ENCODE results near the gene PAXX.

Gene PAXX

DNA sequence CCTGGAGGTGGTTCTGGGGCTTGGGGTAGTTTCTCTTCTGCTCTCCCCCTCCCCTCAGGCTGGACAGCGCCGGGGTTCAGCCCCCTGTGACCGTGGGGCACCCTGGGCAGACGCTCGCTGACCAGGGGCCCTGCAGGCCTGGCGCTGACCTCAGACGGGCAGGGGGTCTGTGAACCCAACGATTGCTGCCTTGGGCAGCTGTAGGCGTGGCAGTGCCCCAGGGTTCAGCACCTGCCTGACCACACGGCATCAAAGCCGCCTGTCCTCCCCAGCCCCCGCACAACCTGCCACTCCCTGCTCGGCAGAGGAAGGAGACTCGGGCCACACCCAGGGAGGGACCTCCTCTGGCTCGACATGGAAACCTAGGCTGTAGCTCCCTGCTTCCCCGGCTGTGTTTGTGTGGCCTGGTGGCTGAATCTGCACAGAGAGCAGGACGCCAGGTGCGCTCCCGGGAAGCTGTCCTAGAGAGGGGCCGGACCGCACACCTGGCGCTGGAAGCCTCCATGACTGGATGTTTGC, 28.0 kb upstream of the PAXX start:
- in situ Hi-C loops (cut with HindIII; ENCODE audit: low sequenced_read_pairs) = no loop called here

DNA sequence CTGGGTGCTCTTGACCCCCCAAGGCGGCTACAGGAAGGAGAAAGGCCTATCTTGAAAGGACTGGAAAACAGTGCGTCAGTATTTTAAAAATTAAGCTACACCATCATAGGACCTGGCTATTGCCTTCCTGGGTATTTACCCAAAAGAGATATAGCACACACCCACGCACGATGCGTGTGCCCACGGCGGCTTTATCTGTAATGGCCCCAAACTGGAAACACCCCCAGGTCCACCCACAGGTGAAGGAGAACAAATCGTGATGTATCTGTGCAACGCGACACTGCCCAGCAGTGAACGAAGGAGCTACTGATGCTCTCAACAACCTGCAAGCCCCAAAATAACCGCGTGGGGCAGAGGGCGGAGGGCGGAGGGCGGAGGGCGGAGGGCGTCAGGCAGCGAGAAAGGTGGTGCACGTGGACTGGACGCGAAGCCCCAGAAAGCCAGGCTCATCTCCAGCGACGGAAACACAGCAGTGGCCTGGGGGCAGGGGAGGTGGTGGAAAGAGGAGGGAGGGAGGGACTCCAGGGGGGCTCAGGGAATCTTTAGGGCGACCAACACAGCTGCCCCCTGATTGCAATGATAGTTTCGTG, 27.3 kb upstream of the PAXX start:
- in situ Hi-C loops (cut with HindIII; ENCODE audit: low sequenced_read_pairs) = no loop called here

DNA sequence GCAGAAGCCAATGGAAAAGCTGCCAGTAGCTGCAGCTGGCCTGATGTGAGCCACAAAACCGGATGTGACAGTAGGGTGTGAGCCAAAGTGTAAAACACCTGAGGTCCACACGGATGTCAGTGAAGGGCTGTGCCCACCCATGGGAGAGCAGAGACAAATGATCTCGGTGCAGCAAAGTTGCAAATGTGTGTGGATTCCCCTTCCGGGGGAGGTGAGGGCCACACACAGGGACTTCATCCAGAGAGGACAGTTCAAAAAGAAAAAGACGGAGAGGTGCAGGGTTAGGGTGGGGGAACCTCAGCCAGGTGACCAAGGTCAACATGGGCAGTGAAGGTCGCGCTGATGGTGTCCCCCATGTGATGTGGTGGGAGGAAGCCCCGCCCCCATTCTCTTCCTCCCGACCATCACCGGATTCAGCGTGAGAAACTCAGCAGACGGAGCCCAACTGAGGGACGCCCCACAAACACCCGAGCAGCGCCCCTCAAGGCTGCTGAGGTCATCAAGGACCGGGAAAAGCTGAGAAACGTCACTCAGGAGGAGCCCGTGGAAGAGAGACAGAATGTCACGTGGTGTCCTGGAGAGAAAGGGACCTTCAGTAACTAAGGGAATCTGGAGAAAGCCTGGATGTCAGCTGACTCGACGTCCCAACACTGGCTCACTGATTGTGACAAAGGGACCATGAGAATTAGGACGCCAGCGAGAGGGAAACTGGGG, 26.3 kb upstream of the PAXX start:
- in situ Hi-C loops (cut with HindIII; ENCODE audit: low sequenced_read_pairs) = no loop called here

DNA sequence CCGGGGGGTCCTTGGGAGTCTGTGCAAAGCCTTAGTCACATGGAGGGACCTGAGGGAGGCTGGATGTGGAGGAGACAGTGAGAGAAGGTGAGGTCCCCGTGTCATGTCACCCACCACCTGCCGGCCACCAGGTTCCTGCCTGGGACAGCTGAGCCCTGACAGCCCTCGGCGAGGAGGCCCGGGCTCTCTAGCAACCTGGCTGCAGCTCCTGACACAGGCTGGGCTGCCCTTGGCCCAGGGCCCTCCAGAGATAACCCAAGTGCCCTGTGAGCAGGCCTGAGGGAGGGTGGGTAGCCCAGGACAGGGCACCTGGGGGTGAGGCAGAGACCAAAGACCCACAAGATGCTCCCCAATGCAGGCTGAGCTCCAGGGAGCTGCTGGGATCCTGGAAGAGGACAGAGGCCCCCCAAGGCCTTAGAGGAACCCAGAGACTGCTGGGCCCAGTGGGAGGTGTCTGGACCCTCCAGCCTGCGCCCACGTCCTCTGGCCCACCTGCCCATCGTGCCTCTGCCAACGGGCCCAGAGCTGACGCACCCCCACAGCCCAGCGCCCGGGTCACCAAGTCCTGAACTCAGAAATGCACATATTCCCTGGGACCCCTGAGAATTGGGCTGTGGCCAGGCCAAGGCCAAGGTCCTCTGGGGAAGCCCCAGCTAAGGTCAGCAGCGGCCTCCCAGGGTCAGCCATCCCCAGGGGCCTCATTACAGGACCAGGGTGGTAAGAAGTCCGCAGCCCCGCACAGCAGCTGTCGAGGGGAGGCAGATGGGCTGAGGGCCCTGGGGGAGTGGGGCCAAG, 23.7 kb upstream of the PAXX start:
- in situ Hi-C loops (cut with HindIII; ENCODE audit: low sequenced_read_pairs) = no loop called here

DNA sequence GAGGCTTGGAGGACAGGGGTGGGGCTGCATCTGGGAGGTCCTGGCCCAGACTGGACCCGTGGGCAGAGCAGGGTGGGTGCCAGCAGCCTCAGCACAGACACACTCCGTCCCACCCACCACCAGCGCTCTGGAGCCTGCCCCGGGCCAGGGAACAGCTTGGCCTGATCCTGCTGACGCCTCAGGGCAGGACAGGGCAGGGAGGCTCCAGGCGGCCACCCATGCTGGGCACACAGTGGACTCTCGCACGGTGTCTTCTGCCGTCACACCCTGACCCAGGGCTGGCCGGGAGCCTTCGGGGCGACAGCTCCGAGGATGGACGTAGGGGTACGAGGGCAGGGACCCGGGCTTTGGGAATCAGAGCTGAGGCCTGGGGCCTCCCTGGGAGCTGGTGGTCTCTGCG, 23.1 kb upstream of the PAXX start:
- in situ Hi-C loops (cut with HindIII; ENCODE audit: low sequenced_read_pairs) = no loop called here

DNA sequence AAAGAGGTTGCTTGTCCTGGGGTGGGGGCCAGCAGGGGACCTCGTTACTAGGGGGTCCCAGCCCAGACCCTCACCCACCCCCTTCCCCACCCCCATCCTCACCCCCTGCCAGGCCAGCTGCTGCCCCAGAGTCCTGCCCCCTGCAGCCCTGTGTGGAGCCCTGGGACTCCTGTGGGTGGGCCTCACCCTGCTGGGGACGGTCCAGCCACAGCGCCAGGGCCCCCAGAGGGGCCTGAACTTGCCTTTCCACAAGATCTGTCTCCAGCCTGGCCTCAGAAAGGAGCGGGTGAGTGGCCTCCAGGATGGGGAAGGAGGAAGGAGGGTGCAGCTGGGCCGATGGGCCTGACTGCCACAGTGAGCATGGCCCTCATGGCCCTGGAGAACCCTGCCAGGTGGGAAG, 22.4 kb upstream of the PAXX start:
- in situ Hi-C loops (cut with HindIII; ENCODE audit: low sequenced_read_pairs) = loop anchor here (5.0 kb wide), 1 partner anchor 58 kb away; the partner anchor contains the start of gene ABCA2

DNA sequence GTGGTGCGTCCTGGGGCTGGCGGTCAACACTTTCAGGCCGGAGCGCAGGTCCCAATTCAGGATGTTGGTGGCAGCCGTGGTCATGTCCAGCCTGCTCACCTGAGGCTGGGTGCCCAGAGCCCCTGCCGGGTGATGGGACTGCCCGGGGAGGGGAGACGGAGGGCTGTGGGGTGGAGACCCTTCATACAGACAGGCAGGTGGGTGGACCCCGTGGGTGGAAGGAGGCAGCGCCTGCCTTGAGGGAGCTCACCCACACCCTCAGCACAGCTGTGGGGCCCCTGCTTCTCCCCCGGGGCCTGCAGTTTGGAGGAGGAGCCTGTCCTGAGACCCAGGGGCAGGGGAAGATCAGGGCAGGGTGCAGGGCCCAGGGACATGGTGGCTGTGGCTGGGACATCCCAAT, 21.9 kb upstream of the PAXX start:
- in situ Hi-C loops (cut with HindIII; ENCODE audit: low sequenced_read_pairs) = loop anchor here (5.0 kb wide), 1 partner anchor 57 kb away; the partner anchor contains the start of gene ABCA2

DNA sequence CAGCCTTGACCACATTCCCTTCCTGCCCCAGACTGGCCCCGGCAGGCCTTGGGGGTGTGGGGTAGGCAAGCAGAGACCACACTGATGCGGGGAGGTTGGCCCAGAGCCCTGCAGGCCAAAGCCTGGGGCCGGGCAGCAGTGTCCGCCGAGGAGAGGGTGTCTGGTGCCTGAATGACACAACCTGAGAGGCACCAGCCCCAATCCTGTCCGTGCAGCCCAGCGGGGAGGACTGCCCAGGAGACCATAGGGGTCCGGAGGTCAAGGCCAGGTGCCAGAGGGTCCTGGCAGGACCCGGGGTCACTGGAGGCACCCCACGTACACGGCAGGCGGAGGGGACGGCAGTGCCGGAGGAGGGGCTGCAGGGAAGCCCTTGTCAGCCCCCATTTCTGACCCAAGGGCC, 20.5 kb upstream of the PAXX start:
- in situ Hi-C loops (cut with HindIII; ENCODE audit: low sequenced_read_pairs) = loop anchor here (5.0 kb wide), 1 partner anchor 56 kb away; the partner anchor contains the start of gene ABCA2

DNA sequence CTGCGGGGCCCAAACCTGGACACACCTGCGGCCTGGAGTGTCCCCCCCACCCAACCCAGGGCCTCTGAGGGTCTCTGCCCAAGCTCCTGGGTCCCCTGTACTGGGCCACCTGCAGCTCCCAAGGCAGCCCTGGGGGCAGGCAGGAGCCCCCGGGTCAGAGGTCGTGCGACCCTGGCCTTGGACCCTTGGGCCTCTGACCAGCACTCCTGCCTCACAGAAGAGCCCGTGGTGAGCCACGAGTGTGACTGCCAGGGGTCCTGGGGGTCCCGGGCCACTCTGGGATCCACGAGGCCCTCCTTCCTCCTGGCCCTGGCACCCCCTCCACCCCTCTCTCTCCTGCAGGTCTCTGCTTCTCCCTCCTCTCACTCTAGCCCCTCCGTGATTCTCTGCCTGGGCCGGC, 19.9 kb upstream of the PAXX start:
- in situ Hi-C loops (cut with HindIII; ENCODE audit: low sequenced_read_pairs) = loop anchor here (5.0 kb wide), 1 partner anchor 55 kb away; the partner anchor contains the start of gene ABCA2

DNA sequence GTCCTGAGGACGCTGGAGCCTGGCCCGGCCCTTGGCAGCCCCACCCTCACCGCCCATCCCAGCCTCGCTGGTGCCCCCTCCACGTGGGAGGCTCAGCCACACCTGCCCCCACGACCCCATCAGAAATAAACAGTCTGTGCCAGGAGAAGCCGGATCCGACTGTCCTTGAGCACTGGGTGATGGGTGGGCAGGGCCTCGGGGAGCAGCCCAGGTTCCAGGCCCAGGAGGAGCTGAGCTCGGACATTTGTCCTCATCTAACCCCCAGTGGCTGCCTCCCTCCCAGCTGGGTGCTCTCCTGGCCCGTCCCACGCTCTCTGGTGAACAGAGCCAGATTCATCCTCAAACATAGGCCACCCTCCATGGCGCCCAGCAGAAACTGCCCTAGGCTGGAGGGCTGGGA, 19.5 kb upstream of the PAXX start:
- in situ Hi-C loops (cut with HindIII; ENCODE audit: low sequenced_read_pairs) = loop anchor here (5.0 kb wide), 1 partner anchor 55 kb away; the partner anchor contains the start of gene ABCA2

DNA sequence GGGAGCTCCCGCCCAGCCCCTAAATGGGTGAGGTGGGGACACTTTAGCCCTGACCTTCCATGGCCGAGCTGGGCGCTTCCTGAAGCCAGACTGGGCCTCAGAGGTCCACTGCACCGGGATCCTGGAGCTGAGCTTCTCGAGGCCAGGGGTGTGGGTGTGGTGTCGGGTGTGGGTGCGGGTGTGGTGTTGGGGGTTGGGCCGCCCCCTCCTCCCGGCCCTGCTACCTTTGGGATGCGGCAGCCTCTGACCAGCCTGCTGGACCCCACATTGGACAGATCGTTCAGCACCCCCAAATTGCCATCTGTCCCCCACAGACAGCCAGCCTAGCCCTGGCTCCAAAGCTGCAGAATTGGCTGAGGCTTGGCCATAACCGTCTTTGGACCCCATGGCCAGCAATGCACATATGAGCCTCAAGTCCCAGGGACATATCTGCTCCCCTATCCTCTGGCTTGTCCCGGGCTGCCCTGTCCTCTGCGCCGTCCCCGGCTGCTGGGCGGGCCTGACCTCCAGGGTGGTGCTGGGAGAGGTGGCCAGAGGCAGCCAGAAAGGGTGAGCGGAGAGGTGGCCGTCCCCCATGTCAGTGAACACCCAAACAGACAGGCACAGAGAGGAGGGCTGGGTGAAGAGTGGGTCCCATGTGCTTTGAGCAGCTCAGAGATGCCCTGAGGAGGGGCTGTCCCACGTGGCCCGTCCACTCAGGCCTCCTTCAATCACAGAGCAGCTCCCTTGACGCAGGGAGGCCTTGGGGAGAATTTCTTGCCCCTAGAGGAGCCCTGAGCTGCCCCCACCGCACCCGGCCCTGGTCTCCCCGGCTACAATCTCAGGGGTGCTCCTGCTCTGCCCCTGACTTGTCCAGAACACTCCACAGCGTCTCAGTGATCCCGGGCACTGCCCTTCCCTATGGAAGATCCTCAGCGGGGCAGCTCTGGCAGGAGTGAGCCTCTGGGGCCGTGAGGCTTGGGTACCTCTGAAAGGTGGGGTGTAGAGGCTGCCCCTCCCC, 18.3 kb upstream of the PAXX start:
- in situ Hi-C loops (cut with HindIII; ENCODE audit: low sequenced_read_pairs) = loop anchor here (5.0 kb wide), 1 partner anchor 53 kb away; the partner anchor contains the start of gene ABCA2

DNA sequence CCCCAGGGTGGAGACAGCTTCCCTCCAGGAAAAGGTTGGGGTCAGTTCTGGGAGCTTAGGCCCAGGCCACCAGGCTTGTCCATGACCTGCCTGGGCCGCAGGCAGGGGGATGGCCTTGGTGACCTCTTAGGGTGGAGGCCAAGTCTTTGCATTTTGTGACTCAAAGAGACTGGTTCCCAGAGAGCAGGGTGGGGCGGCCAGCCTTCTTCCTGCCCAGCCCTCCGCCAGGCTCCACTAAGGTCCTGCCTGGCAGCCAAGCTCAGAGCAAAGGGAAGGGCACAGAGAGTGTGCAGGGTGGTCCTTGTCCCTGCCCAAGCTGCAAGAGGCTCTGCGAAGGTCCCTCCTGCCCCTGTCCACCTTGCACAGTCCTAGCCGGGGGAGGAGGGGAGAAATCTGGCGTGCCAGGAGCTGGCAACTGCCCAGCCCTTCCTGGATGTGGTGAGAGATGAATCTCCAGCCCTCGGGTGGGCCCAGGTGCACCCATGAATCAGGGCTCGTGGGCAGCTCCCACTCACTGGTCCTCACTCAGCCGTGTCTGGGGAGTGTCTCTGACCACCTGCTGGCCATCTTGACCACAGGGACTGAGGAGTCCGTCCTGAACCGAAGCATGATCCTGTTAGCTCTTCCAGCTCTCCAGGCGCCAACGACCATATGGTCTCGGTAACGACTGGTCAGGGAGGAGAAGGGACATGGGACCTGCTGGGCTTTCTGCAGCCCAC, 17.2 kb upstream of the PAXX start:
- in situ Hi-C loops (cut with HindIII; ENCODE audit: low sequenced_read_pairs) = loop anchor here (5.0 kb wide), 1 partner anchor 52 kb away; the partner anchor contains the start of gene ABCA2

DNA sequence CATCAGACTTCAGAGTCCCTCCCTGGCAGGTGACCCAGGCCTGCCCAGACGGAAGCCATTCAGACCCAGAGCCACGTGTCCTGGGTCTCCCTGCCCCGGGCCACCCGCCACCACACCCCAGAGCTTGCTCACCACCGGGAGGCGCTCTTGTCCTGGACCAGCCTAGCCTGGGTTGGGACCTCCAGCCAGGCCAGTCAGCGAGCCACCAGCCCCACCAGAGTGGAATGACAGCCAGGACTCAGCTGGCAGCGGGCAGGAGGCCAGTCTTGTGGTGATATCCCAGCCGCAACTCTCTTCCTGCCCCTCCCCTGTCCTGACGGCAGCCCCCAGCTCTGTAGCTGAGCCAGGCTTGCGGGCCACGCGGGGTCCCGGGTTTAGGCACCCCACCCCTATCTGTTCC, 16.6 kb upstream of the PAXX start:
- in situ Hi-C loops (cut with HindIII; ENCODE audit: low sequenced_read_pairs) = no loop called here

DNA sequence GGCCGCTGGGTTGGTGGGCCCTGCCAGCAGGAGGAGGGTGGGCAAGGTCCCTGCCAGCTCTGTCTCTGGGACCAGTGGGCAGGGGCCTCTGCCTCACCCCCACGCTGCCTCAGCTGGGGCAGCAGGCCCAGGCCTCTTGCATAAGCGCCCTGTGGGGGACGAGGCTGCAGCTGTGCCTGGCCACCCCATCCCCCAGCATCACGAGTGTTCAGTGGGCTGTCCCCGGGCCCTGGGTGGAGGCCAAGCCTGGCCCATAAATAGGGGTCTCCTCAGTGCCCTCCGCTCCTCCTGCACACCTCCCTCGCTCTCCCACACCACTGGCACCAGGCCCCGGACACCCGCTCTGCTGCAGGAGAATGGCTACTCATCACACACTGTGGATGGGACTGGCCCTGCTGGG, 15.0 kb upstream of the PAXX start, which contains the start of gene PTGDS:
Gene PTGDS, plus strand, starts transcription at position 282 of the 400 bp plus-strand sequence. Its CDS starts 75 bp downstream, at position 357.
- in situ Hi-C loops (cut with HindIII; ENCODE audit: low sequenced_read_pairs) = no loop called here

DNA sequence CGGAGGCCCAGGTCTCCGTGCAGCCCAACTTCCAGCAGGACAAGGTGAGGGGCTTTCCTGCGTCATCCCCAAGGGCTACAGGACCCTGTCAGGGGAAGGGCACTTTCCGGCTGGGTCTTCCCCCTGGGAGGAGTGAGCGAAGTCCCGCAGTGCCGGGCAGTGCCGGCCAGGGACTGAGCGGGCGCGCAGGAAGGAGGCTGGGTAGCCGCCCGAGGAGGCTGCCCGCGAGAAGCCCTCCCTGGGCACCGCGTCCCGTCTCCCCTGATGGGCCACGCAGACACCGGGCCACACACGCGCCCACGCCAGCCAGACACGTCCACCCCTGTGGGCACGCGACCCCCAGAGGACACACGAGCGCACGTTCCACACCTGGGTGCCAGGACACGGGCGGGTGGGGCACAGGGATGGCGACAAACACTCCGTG, 14.6 kb upstream of the PAXX start:
- in situ Hi-C loops (cut with HindIII; ENCODE audit: low sequenced_read_pairs) = no loop called here

DNA sequence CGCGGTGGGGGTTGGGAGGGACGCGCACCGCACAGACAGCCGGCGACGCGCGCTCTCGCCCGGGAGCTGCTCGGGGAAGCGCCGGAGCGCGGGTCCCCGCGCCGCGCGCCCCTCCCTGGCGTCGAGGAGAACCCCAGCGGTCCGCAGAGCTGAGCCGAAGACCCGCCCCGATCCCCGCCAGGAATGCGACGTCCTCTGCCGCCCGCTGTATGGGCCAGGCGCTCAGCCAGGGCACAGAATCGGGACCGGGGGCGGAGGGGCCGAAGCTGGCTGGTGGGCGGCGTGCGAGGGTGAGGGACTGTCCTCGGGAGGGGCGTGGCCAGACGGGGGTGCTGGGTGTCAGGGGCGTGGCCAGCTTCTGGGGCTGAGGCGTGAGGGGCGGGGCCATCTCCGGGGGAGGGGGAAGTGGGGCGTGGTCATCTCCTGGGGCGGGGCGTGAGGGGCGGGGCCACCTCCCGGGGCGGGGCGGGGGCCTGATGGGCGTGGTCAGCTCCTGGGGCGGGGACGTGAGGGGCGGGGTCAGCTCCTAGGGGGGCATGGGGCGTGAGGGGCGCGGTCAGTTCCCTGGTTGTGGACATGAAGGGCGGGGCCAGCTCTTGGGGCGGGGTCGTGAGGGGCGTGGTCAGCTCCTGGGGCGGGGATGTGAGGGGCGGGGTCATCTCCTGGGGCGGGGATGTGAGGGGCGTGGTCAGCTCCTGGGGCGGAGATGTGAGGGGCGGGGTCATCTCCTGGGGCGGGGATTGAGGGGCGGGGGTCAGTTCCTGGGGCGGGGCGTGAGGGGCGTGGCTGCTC, 14.0 kb upstream of the PAXX start:
- in situ Hi-C loops (cut with HindIII; ENCODE audit: low sequenced_read_pairs) = no loop called here

DNA sequence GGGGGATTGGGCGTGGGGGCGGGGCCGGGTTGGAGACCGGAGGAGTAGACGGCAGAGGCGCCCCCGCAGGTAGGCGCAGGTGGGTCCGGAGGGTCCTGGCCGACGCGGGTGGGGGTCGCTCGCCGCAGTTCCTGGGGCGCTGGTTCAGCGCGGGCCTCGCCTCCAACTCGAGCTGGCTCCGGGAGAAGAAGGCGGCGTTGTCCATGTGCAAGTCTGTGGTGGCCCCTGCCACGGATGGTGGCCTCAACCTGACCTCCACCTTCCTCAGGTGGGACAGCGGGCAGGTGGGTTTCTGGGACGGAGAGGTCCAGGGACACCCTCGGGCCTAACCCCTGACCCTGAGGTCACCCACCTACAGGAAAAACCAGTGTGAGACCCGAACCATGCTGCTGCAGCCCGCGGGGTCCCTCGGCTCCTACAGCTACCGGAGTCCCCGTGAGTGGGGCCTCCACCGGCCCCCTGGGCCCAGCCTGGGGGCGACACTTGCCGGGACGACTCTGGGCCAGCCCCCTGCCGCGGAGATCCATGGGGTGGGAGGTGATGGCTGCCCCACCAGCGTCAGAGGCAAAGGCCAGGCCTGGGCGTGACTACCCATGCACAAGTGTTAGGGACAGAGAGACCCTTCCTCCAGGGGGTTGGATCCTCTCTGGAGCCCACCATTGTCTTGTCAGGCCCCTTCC, 13.2 kb upstream of the PAXX start:
- in situ Hi-C loops (cut with HindIII; ENCODE audit: low sequenced_read_pairs) = no loop called here

Data from endothelial cell of hepatic sinusoid (primary cell).